HG03060 (cell line): ENCODE results near the gene UBA1.
"Not testable (repeated sequence)": the region's sequence is repeated elsewhere in the genome, so short reads cannot be mapped to it uniquely, and the experiment has no call there.

ENCODE experiments used
- ATAC-seq: cut with Tn5 transposase; IDR thresholded peaks from one replicate; pipeline ENCODE4 v1.9.1; 2021; ENCODE audit warnings: low read depth, moderate number of reproducible peaks; ENCODE audit not compliant: unreplicated experiment

Gene UBA1

GRCh38 chrX:47247999-47248320 is 54.3 kb downstream of the UBA1 start:
- ATAC-seq: no peak

- no peak for ATAC-seq
Observed at GRCh38 chrX:47248576-47248975, 54.9 kb downstream of the UBA1 start.

- no peak for ATAC-seq
Observed at GRCh38 chrX:47250017-47250347, 56.4 kb downstream of the UBA1 start.

GRCh38 chrX:47257620-47258019 is 64.0 kb downstream of the UBA1 start:
- ATAC-seq: not testable (repeated sequence)
